GM20000 (cell line): ENCODE data around the gene UBE2E1.

Source experiments
- DNase-seq: peaks from one replicate; pipeline ENCODE4 v3.0.0; 2012; ENCODE audit warnings: low spot score
- CTCF ChIP-seq: IDR thresholded peaks from 2 replicates; pipeline ENCODE4 v1.5.1; 2012; ENCODE audit warnings: mild to moderate bottlenecking, control low read depth; ENCODE audit errors: extremely low read depth, missing control alignments

UBE2E1 gene

GRCh38 chr3:23859012-23859743, 53.4 kb downstream of the UBE2E1 start:
- TF ChIP-seq CTCF = no peak
- no peak for DNase-seq

DNA sequence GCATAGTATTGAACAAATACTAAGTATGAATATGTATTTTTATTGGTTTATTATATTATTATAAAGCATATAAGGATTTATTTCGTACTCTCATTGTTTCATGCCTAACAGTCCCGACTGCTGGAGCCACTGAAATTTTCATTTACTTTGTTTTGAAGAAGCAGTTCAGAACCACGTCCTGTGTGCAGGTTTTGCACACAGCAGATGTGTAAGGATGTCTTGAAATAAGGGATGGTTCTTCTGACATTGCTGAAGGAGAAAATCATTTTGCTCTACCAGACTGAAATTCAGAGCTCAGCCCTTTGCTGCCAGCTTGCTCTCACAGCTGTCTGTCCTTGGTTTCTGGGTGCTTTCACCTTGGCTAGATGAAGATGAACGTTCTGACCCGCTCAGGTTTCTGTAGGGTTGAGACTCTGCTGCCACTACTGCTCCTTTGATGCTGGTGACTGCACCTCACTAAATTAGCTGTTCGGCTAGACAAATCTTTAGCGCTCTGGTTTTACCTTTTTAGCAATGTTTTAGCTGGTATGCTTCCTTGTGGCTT, 54.2 kb downstream of the UBE2E1 start:
- no peak for TF ChIP-seq CTCF

DNA sequence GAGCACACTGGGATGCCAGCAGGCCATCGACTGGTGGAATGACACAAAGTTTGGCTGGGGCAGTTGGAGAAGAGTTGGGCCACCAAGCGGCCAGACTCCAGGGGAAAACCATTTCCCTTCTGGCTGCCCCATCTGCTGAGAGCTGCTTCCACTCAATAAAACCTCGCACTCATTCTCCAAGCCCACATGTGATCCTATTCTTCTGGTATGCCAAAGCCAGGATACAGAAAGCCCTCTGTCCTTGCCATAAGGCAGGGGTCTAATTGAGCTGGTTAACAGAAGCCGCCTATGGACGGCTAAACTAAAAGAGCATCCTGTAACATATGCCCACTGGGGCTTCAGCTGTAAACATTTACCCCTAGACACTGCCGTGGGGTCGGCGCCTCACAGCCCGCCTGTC, 55.9 kb downstream of the UBE2E1 start:
- no peak for DNase-seq
- TF ChIP-seq CTCF = no peak

More for the DNA sequence above, 54.2 kb downstream of the UBE2E1 start:
- no peak for DNase-seq

- TF ChIP-seq CTCF = no peak
Observed at GRCh38 chr3:23863060-23863459, 57.3 kb downstream of the UBE2E1 start.

GRCh38 chr3:23864931-23865330, 59.2 kb downstream of the UBE2E1 start:
- DNase-seq = no peak
- no peak for TF ChIP-seq CTCF

More at GRCh38 chr3:23863060-23863459, 57.3 kb downstream of the UBE2E1 start:
- no peak for DNase-seq

- DNase-seq = peak; percentile 63
- TF ChIP-seq CTCF = no peak
Observed at GRCh38 chr3:23865595-23866396, 60.0 kb downstream of the UBE2E1 start.

GRCh38 chr3:23867400-23867799, 61.6 kb downstream of the UBE2E1 start:
- no peak for DNase-seq

More at GRCh38 chr3:23867400-23867799, 61.6 kb downstream of the UBE2E1 start:
- no peak for TF ChIP-seq CTCF
